GM12872 (cell line): ENCODE measurements around the gene SOAT1.

Source experiments
- CTCF ChIP-seq: IDR thresholded peaks from 3 replicates; pipeline ENCODE4 v1.5.1; 2011; ENCODE audit warnings: low read depth, mild to moderate bottlenecking, low read length, moderate library complexity; ENCODE audit not compliant: insufficient read depth

The SOAT1 gene

GRCh38 chr1:179323436-179323835 lies 29.8 kb downstream of the SOAT1 start:
- no peak for TF ChIP-seq CTCF

DNA sequence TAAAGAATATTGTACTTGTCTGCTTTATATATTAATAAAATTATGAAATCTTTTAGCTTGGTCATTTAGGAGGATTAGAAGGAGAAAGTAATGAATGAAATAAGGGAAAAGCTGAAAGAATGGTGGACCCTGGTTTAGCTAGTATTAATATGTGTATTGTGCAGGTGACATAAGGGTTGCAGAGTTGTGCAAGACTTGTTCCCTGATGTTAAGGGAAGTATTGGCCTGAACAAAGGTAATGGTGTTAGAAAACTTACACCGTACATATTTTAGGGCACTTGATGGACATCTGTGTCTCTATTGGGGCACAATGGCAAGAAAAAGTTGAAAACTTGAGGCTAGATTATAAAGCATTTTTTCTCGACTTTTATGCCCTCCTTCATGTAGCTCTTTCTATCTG lies 32.2 kb downstream of the SOAT1 start:
- no peak for TF ChIP-seq CTCF

- no peak for TF ChIP-seq CTCF
These were observed 33.1 kb downstream of the SOAT1 start for GRCh38 chr1:179326746-179327145.

- no peak for TF ChIP-seq CTCF
These were observed 33.6 kb downstream of the SOAT1 start for GRCh38 chr1:179327196-179327595.

DNA sequence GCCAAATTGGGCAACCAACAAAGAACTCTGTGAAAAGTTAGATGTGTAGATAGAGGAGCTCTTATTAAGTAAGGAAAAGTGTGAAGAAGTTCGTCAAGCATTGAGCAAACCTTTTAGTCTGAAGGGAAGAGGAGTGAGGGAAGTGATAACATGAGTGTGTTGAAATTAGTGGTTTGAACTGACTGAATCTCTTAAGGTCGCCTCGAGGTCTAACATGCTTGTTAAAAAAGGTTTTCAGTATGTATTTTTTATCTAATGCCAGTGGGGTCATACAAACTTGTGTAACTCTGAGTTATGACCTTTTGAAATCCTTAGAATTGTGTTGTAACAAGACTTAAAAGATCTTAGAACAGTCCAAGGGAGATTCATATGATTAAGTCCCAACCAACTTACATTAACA lies 34.1 kb downstream of the SOAT1 start:
- TF ChIP-seq CTCF, result no peak

- no peak for TF ChIP-seq CTCF
These were observed 36.3 kb downstream of the SOAT1 start for GRCh38 chr1:179329862-179330261.

DNA sequence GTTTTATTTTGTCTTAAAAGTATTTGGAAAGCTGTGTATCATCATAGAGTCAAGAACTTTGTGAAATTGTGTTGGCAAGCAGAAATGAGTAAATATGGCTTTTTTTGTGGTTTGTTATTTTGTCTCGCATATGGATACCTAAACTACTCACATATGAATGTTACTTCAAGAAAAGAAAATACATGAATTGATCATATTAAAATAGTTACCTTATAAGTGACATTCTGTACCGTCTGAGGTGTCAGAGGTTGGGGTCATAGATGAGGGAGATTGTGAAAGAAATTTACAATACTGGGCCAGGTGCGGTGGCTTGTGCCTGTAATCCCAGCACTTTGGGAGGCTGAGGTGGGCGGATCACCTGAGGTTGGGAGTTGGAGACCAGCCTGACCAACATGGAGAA lies 40.8 kb downstream of the SOAT1 start:
- no peak for TF ChIP-seq CTCF

DNA sequence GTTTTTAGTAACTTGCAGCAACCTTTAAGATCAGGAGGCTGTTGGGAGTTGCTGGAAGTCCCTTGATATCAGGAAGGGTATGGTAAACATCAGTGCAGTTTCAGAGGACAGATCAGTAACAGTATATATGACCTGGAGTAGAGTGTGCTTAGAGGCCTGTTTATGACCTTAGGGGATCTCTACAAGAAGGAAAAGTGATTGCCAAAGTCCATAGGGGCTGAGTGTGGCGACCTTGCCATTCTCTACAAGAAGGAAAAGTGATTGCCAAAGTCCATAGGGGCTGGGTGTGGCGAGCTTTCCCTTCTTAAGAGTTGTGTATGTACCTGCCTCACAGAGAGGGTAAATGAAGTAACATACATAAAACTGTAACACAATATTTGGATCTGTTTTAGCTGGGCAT lies 43.7 kb downstream of the SOAT1 start:
- no peak for TF ChIP-seq CTCF
